Measurements from ENCODE around the gene ARL4A. TPM values are rescaled to one million over a fixed set of nuclear protein-coding genes. Genes with fewer than 3 reads are reported as not detected.
"Not testable (repeated sequence)": the region's sequence is repeated elsewhere in the genome, so short reads cannot be mapped to it uniquely, and the experiment has no call there.

ARL4A gene
- total RNA-seq, 1 donor from 2014 or later = 21.2 TPM

DNA sequence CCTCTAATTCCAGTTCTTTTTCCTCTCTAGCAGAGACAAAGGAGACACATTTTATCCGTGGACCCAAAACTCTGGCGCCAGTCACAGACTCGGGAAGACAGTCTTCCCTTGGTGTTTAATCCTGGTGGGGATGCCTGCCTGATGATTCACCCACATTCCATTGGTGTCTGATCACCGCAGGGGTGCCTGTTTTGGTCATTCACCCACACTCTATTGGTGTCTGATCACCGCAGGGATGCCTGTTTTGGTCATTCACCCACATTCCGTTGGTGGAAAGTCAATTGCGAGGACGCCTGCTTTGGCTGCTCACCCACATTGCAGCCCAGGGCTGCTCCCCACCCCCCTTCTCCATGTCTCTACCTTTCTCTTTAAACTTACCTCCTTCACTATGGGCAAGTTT is 27.0 kb upstream of the ARL4A start:
- intact Hi-C loops (cut with DNase I); ATAC-seq; DNase-seq (ENCODE audit: low spot score): not testable (repeated sequence)

GRCh38 chr7:12660986-12661385 is 26.4 kb upstream of the ARL4A start:
- DNase-seq (ENCODE audit: low spot score); intact Hi-C loops (cut with DNase I); ATAC-seq: not testable (repeated sequence)

DNA sequence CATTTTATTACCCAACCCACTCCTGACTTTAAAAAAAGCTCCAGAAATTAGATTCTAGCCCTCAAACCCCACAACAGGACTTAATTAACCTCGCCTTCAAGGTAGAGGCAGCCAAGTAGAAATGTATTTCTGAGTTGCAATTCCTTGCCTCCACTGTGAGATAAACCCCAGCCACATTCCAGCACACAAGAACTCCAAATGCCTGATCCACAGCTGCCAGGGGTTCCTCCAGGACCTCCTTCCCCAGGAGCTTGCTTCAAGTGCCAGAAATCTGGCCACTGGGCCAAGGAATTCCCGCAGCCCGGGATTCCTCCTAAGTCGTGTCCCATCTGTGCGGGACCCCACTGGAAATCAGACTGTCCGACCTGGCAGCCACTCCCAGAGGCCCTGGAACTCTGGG is 25.9 kb upstream of the ARL4A start:
- no peak for DNase-seq (ENCODE audit: low spot score)
- intact Hi-C loops (cut with DNase I) = no loop called here
- ATAC-seq = no peak

- ATAC-seq = no peak
- DNase-seq (ENCODE audit: low spot score) = no peak
- intact Hi-C loops (cut with DNase I) = no loop called here
These were observed 17.3 kb upstream of the ARL4A start for GRCh38 chr7:12670000-12670729.

GRCh38 chr7:12670743-12671520 is 16.5 kb upstream of the ARL4A start:
- no peak for DNase-seq (ENCODE audit: low spot score)
- no peak for ATAC-seq
- intact Hi-C loops (cut with DNase I) = no loop called here

GRCh38 chr7:12673436-12673835 is 14.0 kb upstream of the ARL4A start:
- ATAC-seq; intact Hi-C loops (cut with DNase I): not testable (repeated sequence)

DNA sequence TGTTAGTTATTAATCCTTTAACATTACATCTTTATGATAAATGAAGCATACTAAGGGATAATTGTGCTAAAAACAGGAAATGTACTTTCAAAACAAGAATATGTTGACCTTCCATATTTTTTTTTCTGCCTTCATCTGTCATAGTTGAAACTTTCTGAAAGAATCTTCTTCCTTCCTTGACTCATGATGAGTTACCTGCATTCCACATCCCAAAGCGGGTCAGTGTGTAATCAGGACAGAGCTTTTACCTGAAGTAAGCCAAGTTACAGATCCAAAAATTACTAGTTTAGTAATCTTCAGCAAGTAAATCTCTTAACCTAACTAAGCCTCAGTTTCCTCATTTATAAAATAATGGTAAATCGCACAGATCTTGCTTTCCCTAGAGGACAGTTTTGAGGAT is 13.4 kb upstream of the ARL4A start:
- ATAC-seq (no peak), DNase-seq (ENCODE audit: low spot score) (no peak)
- intact Hi-C loops (cut with DNase I) = no loop called here

More at GRCh38 chr7:12673436-12673835, 14.0 kb upstream of the ARL4A start:
- not testable (repeated sequence) for DNase-seq (ENCODE audit: low spot score)

GRCh38 chr7:12674861-12675260 is 12.6 kb upstream of the ARL4A start:
- ATAC-seq = peak; percentile 46
- DNase-seq (ENCODE audit: low spot score) = no peak
- intact Hi-C loops (cut with DNase I) = no loop called here

GRCh38 chr7:12683678-12684585 is 3.5 kb upstream of the ARL4A start:
- intact Hi-C loops (cut with DNase I) = no loop called here
- DNase-seq (ENCODE audit: low spot score) (no peak), ATAC-seq (no peak)

GRCh38 chr7:12684733-12685132 is 2.7 kb upstream of the ARL4A start:
- intact Hi-C loops (cut with DNase I) = no loop called here
- DNase-seq (ENCODE audit: low spot score) (no peak), ATAC-seq (no peak)

DNA sequence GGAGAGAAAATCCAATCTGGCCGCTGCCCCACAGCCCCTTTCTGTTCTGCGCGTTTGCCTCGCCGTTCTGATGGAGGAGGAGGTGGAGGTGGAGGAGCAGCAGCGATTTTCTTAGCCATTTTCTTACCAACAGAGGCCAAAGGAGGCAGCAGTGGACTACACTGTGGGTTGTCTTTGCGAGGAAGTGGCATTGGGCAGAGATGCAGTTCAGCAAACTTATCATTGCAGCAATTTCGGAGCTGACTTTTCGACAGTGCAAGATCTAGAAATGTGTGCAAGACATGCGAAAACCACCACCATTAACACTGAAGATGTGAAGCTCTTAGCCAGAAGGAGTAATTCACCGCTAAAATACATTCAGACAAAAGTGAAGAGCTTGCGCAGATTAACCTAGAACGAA is 1.9 kb upstream of the ARL4A start:
- ATAC-seq (no peak), DNase-seq (ENCODE audit: low spot score) (no peak)
- intact Hi-C loops (cut with DNase I) = no loop called here

GRCh38 chr7:12686234-12686890 is 1.1 kb upstream of the ARL4A start:
- intact Hi-C loops (cut with DNase I) = no loop called here
- DNase-seq (ENCODE audit: low spot score) = peak; percentile 92
- peak; percentile 89 for ATAC-seq

DNA sequence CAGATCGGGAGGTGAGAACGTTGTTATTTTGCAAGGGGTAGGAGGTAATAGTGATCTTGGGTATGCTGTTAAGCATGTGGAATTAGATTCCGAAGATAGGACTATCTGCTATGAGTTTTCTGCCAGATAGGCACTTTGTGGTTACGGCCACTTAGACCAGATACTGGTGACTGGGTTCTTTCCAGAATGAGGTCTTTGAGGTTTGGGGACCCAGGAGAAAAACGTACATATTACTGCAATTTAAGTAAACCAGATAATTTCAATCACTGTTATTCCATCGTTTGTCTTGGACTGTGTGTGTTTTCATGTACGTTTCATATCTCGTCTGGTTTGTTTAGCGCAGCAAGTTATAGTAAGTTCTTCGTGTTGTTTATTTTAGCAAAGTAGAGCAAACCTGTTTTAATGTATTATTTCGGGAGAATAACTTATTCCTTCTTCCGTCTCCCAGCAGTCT is 312 bp downstream of the ARL4A start:
- peak; percentile 7 for ATAC-seq
- intact Hi-C loops (cut with DNase I) = no loop called here
- no peak for DNase-seq (ENCODE audit: low spot score)

GRCh38 chr7:12688485-12689170 is 1.2 kb downstream of the ARL4A start:
- DNase-seq (ENCODE audit: low spot score); ATAC-seq; intact Hi-C loops (cut with DNase I): not testable (repeated sequence)

- no peak for ATAC-seq
- intact Hi-C loops (cut with DNase I) = no loop called here
- no peak for DNase-seq (ENCODE audit: low spot score)
These were observed 2.0 kb downstream of the ARL4A start for GRCh38 chr7:12689451-12689850.

- no peak for DNase-seq (ENCODE audit: low spot score)
- no peak for ATAC-seq
- intact Hi-C loops (cut with DNase I) = no loop called here
These were observed 2.8 kb downstream of the ARL4A start for GRCh38 chr7:12690041-12690878.

DNA sequence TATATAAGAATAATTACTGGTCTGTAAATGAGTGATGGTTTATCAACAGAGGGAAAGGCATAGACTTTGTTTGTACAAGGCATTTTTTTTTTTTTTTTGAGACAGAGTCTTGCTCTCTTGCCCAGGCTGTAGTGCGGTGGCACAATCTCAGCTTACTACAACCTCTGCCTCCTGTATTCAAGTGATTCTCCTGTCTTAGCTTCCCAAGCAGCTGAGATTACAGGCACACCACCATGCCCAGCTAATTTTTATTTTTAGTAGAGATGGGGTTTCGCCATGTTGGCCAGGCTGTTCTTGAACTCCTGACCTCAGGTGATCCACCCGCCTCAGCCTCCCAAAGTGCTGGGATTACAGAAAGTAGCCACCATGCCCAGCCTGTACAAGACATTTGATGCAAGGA is 4.0 kb downstream of the ARL4A start:
- DNase-seq (ENCODE audit: low spot score); intact Hi-C loops (cut with DNase I); ATAC-seq: not testable (repeated sequence)
